K562 (cell line): ENCODE measurements around the gene CD93. TPM values are rescaled to one million over a fixed set of nuclear protein-coding genes. Genes with fewer than 3 reads are reported as not detected.

Source experiments
- ATAC-seq: fragments of 200-7000 bp; cut with Tn5 transposase; 3 replicates; pipeline ENCODE4 v1.9.1; 2020; ENCODE audit warnings: moderate library complexity
- BruUV-seq: library from RNA; stranded (reverse); fragments of 400-500 nt; replicated peaks from 2 replicates; lab custom pipeline; 2021; lab: Mats Ljungman, UMichigan
- CTCF ChIA-PET: fragments of 300-600 bp; formaldehyde crosslinking; extraction: SDS; loops from one replicate; lab custom pipeline; 2021; ENCODE audit warnings: low intra/inter-chr PET ratio; lab: Yijun Ruan, JAX
- POLR2A ChIA-PET: fragments of 300-600, 350-650 bp; sonication (Branson Sonifier 250); formaldehyde crosslinking; extraction: SDS; loops from one replicate; lab custom pipeline; 2021; ENCODE audit warnings: antibody characterized with exemption, inconsistent platforms; lab: Yijun Ruan, JAX
- DNase-seq, 4 experiments: peaks; one replicate each; pipeline versions ENCODE4 v3.0.0 to v3.0.0-alpha.2; 2011 to 2018; ENCODE audit warnings: low spot score in 3 of 4, mixed read lengths in 3 of 4; ENCODE audit errors: extremely low read depth in 1 of 4
- FAIRE-seq: peaks from 2 replicates; lab custom pipeline; 2011; peaks lifted over from hg19 to GRCh38; lab: Jason Lieb, UNC
- H2AFZ ChIP-seq: 2 replicates; pipeline ENCODE4 v1.6.0; 2011; ENCODE audit warnings: low read depth, low read length, control low read depth, inconsistent platforms
- H3K27ac ChIP-seq: fragments of 200-600 bp; 3 replicates; pipeline ENCODE4 v1.8.0; 2011; ENCODE audit warnings: low read depth, mild to moderate bottlenecking, control low read depth, inconsistent platforms, low read length, moderate library complexity, mixed read lengths; ENCODE audit errors: extremely low read depth
- H3K27me3 ChIP-seq, 2 experiments: fragments of 300-600 bp in 1 of 2; 2 replicates in 1 of 2; 3 replicates in 1 of 2; pipeline versions ENCODE4 v1.6.0 to v1.8.0; 2011; ENCODE audit warnings: inconsistent platforms in 2 of 2, low read length in 2 of 2, mild to moderate bottlenecking in 1 of 2, mixed read lengths in 1 of 2, moderate library complexity in 1 of 2; ENCODE audit not compliant: control insufficient read depth in 2 of 2, insufficient read depth in 2 of 2
- H3K36me3 ChIP-seq: fragments of 300-600 bp; 3 replicates; pipeline ENCODE4 v1.8.0; 2011; ENCODE audit warnings: mild to moderate bottlenecking, low read length, inconsistent platforms; ENCODE audit not compliant: control insufficient read depth, insufficient read depth
- H3K4me1 ChIP-seq, 2 experiments: fragments of 200-600 bp in 1 of 2; replicated peaks in 1 of 2; 2 replicates in 1 of 2; 3 replicates in 1 of 2; pipeline versions ENCODE4 v1.5.1 to v1.8.0; 2011; ENCODE audit warnings: inconsistent platforms in 2 of 2, low read length in 2 of 2, mild to moderate bottlenecking in 1 of 2, mixed read lengths in 1 of 2, moderate library complexity in 1 of 2; ENCODE audit not compliant: control insufficient read depth in 2 of 2, insufficient read depth in 2 of 2
- H3K4me2 ChIP-seq: 2 replicates; pipeline ENCODE4 v1.6.1; 2011; ENCODE audit warnings: low read length, control low read depth, inconsistent platforms, mixed read lengths; ENCODE audit not compliant: insufficient read depth
- H3K4me3 ChIP-seq: fragments of 200-600 bp; sonication (generic), shearing (Covaris generic); 2 replicates; pipeline ENCODE4 v1.5.1; 2016; ENCODE audit warnings: control low read depth, inconsistent platforms
- H3K79me2 ChIP-seq: fragments of 200-600 bp; 3 replicates; pipeline ENCODE4 v1.8.0; 2011; ENCODE audit warnings: low read length, inconsistent platforms; ENCODE audit not compliant: control insufficient read depth, insufficient read depth
- H3K9ac ChIP-seq, 2 experiments: 2 replicates each; pipeline versions ENCODE4 v1.6.0 to v1.6.1; 2011; ENCODE audit warnings: low read depth in 2 of 2, low read length in 2 of 2, control low read depth in 1 of 2, inconsistent platforms in 1 of 2, mild to moderate bottlenecking in 1 of 2, mixed read lengths in 1 of 2; ENCODE audit not compliant: insufficient read depth in 1 of 2
- H3K9me1 ChIP-seq: one replicate; pipeline ENCODE4 v1.6.0; 2011; ENCODE audit warnings: inconsistent platforms, mild to moderate bottlenecking, low read length, moderate library complexity; ENCODE audit not compliant: control insufficient read depth, insufficient read depth
- H3K9me3 ChIP-seq: replicated peaks from 2 replicates; pipeline ENCODE4 v1.5.1; 2011; ENCODE audit warnings: low read depth, low read length, inconsistent platforms; ENCODE audit not compliant: control insufficient read depth, insufficient read depth
- H4K20me1 ChIP-seq: replicated peaks from 2 replicates; pipeline ENCODE4 v1.6.1; 2011; ENCODE audit warnings: low read length, inconsistent platforms, mixed read lengths; ENCODE audit not compliant: control insufficient read depth, insufficient read depth
- ATF6 ChIP-seq: sonication (generic); formaldehyde crosslinking; IDR thresholded peaks from 2 replicates; pipeline ENCODE4 v1.4.0; 2020; ENCODE audit warnings: mild to moderate bottlenecking, missing genetic modification reagents
- ELF1 ChIP-seq: fragments of 200-800 bp; sonication (Bioruptor generic); IDR thresholded peaks from 2 replicates; pipeline ENCODE4 v1.6.1; 2016; ENCODE audit warnings: missing genetic modification characterization, missing compliant biosample characterization
- JUNB ChIP-seq: fragments of 450-650 bp; formaldehyde crosslinking; conservative IDR thresholded peaks from 2 replicates; pipeline ENCODE4 v1.4.0; 2020; ENCODE audit warnings: mild to moderate bottlenecking
- LCOR ChIP-seq: sonication (generic); formaldehyde crosslinking; IDR thresholded peaks from 2 replicates; pipeline ENCODE4 v1.8.0; 2022; ENCODE audit warnings: mild to moderate bottlenecking, missing genetic modification reagents
- MLX ChIP-seq, 2 experiments: fragments of 450-650 bp in 1 of 2; sonication (generic) in 1 of 2; formaldehyde crosslinking; conservative IDR thresholded peaks; 2 replicates each; pipeline versions ENCODE4 v1.4.0 to v1.8.1; 2020 to 2022; ENCODE audit warnings: mild to moderate bottlenecking in 1 of 2, missing genetic modification reagents in 1 of 2
- PCBP1 ChIP-seq: fragments of 200-400 bp; formaldehyde crosslinking; IDR thresholded peaks from 2 replicates; pipeline ENCODE4 v1.6.1; 2018; ENCODE audit warnings: mild to moderate bottlenecking, low read depth, low read length; ENCODE audit not compliant: poor library complexity, severe bottlenecking
- PRDM10 ChIP-seq: fragments of 450-650 bp; IDR thresholded peaks from 2 replicates; pipeline ENCODE4 v1.6.1; 2018; ENCODE audit not compliant: partially characterized antibody
- RBFOX2 ChIP-seq: fragments of 200-400 bp; formaldehyde crosslinking; IDR thresholded peaks from 2 replicates; pipeline ENCODE4 v1.6.1; 2017; ENCODE audit warnings: low read depth, mild to moderate bottlenecking, low read length, moderate library complexity
- TCF7 ChIP-seq: sonication (generic); IDR thresholded peaks from 2 replicates; pipeline ENCODE4 v1.6.1; 2016; ENCODE audit warnings: antibody characterized with exemption, borderline replicate concordance
- ZBTB26 ChIP-seq: fragments of 450-650 bp; formaldehyde crosslinking; IDR thresholded peaks from 2 replicates; pipeline ENCODE4 v1.4.0; 2022; ENCODE audit warnings: missing genetic modification characterization
- ZNF511 ChIP-seq: sonication (generic); formaldehyde crosslinking; IDR thresholded peaks from 2 replicates; pipeline ENCODE4 v1.8.0; 2022; ENCODE audit warnings: mild to moderate bottlenecking, missing genetic modification reagents
- ZZZ3 ChIP-seq: fragments of 450-650 bp; IDR thresholded peaks from 2 replicates; pipeline ENCODE4 v1.6.1; 2016; ENCODE audit warnings: antibody characterized with exemption, mild to moderate bottlenecking, moderate library complexity
- WGBS: fragments of 100-300 bp; shearing (Covaris generic); methylation state at CpG from one replicate; pipeline ENCODE4 v1.1.6; 2016; ENCODE audit warnings: low coverage, mixed read lengths; ENCODE audit not compliant: insufficient coverage; ENCODE audit errors: missing lambda C conversion rate; 5-methylcytosine and 5-hydroxymethylcytosine counted together
- in situ Hi-C: fragments of 300-500 bp; cut with MboI; formaldehyde crosslinking; loops from 4 replicates; pipeline ENCODE4 v1.15.0; 2018; ENCODE audit warnings: inconsistent platforms, mixed read lengths
- intact Hi-C: fragments of 100-400 bp; cut with micrococcal nuclease; formaldehyde crosslinking; loops from 2 replicates; pipeline ENCODE4 v1.14.2; 2022
- polyA plus RNA-seq, 8 experiments: library from polyadenylated mRNA; depleted of rRNA in 4 of 8; stranded (reverse) in 5 of 8; unstranded in 3 of 8; fragments of >200 nt; fragmentation: Nextera tagmentation in 2 of 8; fragmentation: Illumina TruSeq in 1 of 8; extraction: Ambion mirVana in 2 of 8; extraction: Trizol in 1 of 8; gene quantifications; 2 replicates each; pipeline versions ENCODE4 v1.2.1 to v1.2.3, GENCODE V29; 2011 to 2014; ENCODE audit warnings: inconsistent platforms in 1 of 8, missing spikeins in 1 of 8
- total RNA-seq, 7 experiments: library from RNA; depleted of rRNA in 6 of 7; stranded (reverse); fragments of >200 nt in 6 of 7; fragmentation: Illumina TruSeq in 2 of 7; extraction: Trizol in 2 of 7; gene quantifications; 2 replicates each; pipeline versions ENCODE4 v1.2.1 to v1.2.3, GENCODE V29; 2011 to 2021; ENCODE audit warnings: low replicate concordance in 1 of 7

Gene CD93
- total and polyA plus RNA-seq, 9 of the 15 experiments (the other 6 are each of a cell fraction or from before 2014, with no cell fraction given), result 0.03 to 0.20 (median 0.05) TPM

GRCh38 chr20:23114018-23114417, 27.9 kb upstream of the CD93 start (continued):
- no peak for TF ChIP-seq LCOR
- TF ChIP-seq ZZZ3, result no peak
- TF ChIP-seq TCF7, result no peak
- TF ChIP-seq ELF1 (tag), result 0 out of 2 replicates have a peak, but pooled peaks have one; percentile 29

GRCh38 chr20:23112595-23112994, 26.5 kb upstream of the CD93 start:
- Histone ChIP-seq H3K9me3 (no peaks in the 10 kb centered on the region), H3K4me3 (no peak overlapping the region), H3K27ac (no peak overlapping the region), H3K4me2 (no peak overlapping the region), H3K9me1 (no peaks in the 10 kb centered on the region), H2AFZ (no peak overlapping the region), H3K9ac (peak overlapping the region in 1 of 2 experiments; percentile 17; a peak in 1 of 4 replicates), H3K27me3 (no peaks in the 10 kb centered on the region), H3K79me2 (no peaks in the 10 kb centered on the region), H4K20me1 (no peaks in the 10 kb centered on the region), H3K4me1 (peaks cover 28 to 29% of the 10 kb centered on the region in 2 experiments; a peak in 4 of 5 replicates), H3K36me3 (no peaks in the 10 kb centered on the region)
- ATAC-seq (no peak; the same call in 2 of the 3 replicates), DNase-seq (no peak), FAIRE-seq (no peak)
- 30% methylated on average over 1 of the region's 1 CpG for WGBS
- CTCF ChIA-PET, result interaction anchor here (0.5 to 0.6 kb wide), 2 partner anchors 99 to 395 kb away, joined by 3 read pairs; no protein-coding TSS in a partner anchor
- intact Hi-C loops, result no loop called here
- POLR2A ChIA-PET, result interaction anchor here (0.6 to 2.6 kb wide), 5 partner anchors 12 to 48 kb away, joined by 3 to 9 read pairs (median 4); no protein-coding TSS in a partner anchor
- in situ Hi-C loops, result no loop called here
- BruUV-seq, result no TSS peak
- TF ChIP-seq PRDM10 (no peak), JUNB (CRISPR knock-in tag) (no peak), MLX (CRISPR knock-in tag; conservative IDR thresholded peaks at IDR 0.05) (no peak), ATF6 (CRISPR knock-in tag) (no peak), ZNF511 (CRISPR knock-in tag) (no peak), RBFOX2 (no peak), ZBTB26 (CRISPR knock-in tag) (no peak), PCBP1 (no peak)
